ENCODE data around the gene CLEC10A.
A peak's percentile ranks its signal among the peaks of the same experiment; 100 is the strongest.

Gene CLEC10A

DNA sequence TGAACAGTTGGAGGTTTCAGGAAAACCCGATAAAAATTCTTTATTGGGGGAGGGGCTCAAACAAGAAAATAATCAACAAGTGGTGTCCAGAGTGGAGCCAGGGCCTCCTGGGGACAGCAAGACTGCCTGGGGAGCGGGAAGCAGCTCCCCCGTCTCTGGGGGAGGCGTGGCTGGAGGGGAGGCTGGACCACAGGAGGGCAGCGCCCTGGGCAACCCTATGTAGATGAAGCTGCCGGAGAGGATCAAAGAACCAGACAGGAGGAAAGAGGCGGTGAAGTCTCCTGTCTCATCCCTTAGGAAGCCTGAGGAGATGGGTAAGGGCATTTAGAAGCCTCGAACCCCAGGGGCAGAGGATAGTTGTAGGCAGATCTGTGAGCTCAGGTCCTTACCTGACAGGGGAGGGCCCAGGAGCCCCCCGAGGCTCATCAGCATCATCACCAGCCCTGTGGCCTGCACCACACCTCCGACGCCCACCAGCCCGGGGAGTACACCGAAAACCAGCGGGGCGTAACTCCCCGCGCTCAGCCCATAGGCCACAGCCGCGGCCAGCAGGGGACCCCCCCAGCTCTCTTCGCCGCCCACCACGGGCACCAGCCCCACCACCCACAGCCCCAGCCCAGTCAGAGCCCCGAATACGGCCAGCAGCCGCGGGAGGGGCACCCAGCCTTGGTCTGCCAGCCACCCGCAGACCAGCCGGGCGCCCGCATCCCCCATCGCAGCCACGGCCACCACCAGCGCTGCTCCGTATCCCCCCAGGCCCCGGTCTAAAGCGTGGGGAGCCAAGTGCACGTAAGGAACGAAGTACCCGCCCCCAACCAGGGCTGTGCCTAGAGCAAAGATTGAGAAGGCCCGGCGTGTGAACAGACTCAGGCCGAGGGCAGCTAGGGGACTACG lies 38.2 kb downstream of the CLEC10A start:
- no peak for DNase-seq (ENCODE audit: low read depth in 2 of 2)

DNA sequence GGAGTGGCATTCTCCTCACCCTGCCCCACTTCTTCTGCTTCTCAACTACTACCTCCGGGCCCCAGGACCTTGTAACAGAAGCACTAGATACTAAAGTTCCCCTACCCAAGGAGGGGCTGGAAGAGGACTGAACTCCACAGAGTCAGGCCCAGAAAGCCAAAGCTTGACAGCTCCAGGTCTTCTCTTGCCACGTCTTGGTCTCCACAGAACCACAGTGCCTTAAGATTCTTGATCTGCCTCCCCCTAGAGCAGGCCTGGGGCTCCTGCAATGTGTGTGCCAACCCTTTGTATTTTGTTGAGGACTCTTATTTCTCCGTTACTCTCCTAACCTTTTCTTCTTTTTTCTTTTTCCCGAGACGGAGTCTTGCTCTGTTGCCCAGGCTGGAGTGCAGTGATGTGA lies 40.2 kb downstream of the CLEC10A start:
- no peak for DNase-seq (ENCODE audit: low read depth in 2 of 2)

DNA sequence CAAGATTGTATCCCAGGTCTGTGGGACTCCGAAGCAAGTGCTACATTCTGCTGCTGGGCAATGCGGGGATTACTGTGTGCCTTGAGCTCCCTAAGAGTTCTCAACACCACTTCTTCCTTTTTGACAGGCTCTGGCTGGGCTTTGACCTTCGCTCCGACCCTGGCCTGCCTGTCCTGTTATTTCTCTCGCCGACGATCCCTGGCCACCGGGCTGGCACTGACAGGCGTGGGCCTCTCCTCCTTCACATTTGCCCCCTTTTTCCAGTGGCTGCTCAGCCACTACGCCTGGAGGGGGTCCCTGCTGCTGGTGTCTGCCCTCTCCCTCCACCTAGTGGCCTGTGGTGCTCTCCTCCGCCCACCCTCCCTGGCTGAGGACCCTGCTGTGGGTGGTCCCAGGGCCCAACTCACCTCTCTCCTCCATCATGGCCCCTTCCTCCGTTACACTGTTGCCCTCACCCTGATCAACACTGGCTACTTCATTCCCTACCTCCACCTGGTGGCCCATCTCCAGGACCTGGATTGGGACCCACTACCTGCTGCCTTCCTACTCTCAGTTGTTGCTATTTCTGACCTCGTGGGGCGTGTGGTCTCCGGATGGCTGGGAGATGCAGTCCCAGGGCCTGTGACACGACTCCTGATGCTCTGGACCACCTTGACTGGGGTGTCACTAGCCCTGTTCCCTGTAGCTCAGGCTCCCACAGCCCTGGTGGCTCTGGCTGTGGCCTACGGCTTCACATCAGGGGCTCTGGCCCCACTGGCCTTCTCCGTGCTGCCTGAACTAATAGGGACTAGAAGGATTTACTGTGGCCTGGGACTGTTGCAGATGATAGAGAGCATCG lies 41.8 kb downstream of the CLEC10A start:
- DNase-seq (ENCODE audit: low read depth in 2 of 2): no peak

DNA sequence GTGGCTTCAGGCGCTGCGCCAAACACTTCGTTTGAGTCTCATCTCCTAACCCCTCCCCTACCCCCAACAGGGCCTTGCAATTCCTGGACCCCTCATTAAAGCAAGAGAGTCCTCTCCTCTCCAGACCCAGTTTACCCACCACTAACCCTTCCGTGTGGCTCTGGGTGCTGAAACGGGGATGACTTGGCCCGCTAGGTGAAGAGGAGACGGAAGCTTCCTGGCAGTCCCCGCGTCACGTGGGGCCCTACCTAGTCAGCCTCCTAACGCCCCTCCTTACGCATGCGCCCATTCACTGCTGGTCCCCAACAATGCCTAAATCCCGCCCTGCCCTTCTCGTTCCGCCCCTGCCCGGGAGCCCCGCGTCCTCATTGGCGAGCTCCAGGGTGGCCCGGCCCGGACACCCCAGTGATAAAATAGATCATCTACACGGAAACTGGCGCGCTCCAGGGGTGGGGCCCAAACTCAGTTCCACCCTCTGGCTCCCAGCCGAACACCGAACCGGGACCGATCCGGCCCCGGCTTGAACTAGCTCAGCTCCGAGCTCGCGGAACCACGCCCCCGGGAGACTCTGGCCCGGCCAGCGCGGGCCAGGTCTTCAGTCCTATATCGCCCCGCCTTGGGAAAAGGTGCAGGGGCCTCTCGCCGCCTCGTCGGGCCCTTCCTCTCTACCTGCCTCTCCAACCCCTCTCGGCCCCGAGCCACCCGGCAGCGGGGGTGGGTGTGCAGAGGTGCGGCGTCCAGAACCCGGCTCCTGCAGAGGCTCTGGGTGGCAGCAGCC lies 44.3 kb downstream of the CLEC10A start, which contains the start of gene SLC16A13:
SLC16A13 (plus strand) TSS at position 425 of the 778 bp plus-strand sequence. CDS start 368 bp downstream, outside the sequence.
- DNase-seq (ENCODE audit: low read depth in 2 of 2): peak; percentile 95 to 97

DNA sequence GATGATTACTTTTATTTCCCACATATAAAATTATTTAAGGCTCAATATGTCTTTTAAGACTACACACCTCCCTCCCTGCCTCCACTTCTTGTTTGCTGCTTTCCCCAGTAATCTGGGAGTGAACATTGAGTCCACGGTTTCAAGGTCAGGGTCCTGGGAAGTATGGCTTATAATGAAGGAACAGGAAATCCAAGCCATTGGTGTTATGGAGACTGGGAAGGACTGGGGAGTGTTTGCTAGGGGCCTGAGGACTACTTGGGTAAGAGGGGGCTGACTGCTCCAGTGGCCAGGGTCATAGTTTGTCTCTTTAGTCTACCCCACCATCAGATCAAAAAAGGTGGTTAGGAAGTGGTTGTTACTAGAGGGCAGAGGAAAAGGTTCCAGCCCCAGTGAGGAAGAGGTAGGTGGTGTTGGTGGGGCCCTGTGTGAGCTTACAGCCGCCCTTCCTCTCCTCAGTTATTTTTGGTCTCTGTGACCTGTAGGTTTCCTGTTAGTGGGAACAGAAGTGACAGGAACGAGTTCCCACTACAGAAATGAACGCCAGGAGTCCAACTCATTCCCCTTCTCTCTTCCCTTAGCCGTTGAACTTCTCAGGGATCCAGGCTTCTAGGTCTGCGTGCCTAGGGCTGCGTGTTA lies 45.0 kb downstream of the CLEC10A start:
- DNase-seq (ENCODE audit: low read depth in 2 of 2): no peak

DNA sequence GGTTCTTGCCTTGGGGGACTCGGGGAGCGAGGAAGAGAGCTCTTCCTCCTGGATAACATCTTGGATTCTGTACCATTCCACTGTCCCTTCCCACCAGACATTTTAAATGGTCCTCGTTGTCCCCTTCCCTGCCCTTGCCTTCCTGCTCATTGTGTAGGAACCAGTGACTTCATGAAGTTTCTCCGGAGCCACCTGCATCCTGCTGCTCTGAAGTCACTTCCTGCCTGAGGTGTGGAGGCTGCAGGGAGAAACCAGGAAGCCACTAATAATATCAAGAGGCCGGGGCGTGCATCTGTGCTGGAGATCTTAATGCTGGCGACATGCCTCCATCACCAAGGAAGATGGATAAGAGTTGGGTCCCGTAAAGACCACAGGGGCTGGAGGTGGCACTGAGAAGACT lies 50.4 kb downstream of the CLEC10A start:
- no peak for DNase-seq (ENCODE audit: low read depth in 2 of 2)

DNA sequence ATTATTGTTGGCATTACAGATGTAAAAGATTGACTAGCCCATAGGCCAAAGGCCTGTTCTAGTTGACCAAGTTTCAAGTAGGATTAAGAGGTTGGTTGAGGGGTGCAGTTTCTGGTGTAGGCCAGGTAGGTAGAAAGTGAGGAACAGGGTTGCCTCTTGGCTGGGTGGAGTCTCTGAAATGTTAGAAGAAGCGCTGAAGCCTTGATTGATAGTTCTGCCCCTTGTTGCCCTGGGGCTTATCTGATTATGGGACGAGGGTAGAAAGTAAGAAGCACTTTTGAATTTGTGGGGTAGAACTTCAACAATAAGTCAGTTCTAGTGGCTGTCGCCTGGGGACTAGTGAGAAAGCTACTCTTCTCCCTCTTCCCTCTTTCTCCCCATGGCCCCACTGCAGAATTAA lies 51.0 kb downstream of the CLEC10A start:
- DNase-seq (ENCODE audit: low read depth in 2 of 2): no peak

DNA sequence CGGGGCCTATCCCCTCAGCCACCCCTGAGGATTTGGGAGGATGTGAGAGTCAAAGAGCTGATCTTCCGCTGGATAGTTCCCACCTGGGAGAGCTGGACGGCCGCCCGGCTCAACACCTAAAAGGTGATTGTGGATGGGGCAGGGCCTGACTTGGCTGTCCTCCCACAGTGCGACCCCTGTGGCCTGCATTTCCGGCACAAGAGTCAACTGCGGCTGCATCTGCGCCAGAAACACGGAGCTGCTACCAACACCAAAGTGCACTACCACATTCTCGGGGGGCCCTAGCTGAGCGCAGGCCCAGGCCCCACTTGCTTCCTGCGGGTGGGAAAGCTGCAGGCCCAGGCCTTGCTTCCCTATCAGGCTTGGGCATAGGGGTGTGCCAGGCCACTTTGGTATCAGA lies 52.7 kb downstream of the CLEC10A start:
- no peak for DNase-seq (ENCODE audit: low read depth in 2 of 2)

DNA sequence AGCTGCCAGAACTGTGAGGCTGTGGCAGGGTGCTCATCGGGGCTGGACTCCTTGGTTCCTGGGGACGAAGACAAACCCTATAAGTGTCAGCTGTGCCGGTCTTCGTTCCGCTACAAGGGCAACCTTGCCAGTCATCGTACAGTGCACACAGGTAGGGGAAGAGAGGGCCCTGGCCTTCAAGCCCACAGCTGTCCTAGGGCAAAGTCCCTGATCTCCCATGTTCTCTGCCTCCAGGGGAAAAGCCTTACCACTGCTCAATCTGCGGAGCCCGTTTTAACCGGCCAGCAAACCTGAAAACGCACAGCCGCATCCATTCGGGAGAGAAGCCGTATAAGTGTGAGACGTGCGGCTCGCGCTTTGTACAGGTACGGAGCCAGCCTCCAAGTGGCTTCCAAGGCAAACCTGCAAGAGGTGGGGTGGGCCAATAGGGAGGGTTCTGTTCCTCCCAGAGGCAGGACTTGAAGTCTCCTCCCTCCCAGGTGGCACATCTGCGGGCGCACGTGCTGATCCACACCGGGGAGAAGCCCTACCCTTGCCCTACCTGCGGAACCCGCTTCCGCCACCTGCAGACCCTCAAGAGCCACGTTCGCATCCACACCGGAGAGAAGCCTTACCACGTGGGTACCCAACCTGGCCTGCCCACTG lies 53.5 kb downstream of the CLEC10A start:
- DNase-seq (ENCODE audit: low read depth in 2 of 2): no peak

DNA sequence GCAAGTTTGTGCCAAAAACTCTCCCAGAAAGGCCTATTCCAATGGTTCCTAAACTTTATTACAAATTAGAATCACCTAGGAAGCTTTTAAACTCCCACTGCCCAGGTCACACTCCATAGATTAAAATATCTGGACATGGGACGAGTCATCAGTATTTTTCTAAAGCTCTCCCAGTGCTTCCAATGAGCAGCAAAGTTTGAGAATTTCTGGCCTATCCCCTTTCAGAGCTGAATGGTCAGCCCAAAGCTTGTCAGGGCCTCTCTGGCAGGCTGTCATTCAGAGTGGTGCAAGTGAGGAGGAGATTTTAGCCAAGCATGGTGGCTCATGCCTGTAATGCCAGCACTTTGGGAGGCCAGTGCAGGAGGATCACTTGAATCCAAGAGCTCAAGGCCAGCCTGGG lies 54.8 kb downstream of the CLEC10A start:
- DNase-seq (ENCODE audit: low read depth in 2 of 2): no peak

Measured in stimulated activated CD8-positive, alpha-beta memory T cell treated with anti-CD3 and anti-CD28 coated beads, Interleukin-2, amount 100 ng/mL, for 1 hour (primary cell).